Mesendoderm (in vitro differentiated cells): ENCODE data around the gene ADGRL3.

ENCODE experiments used
- DNase-seq: peaks from one replicate; pipeline ENCODE4 v3.0.0; 2013
- H2AK5ac ChIP-seq: 2 replicates; pipeline ENCODE4 v1.6.1; 2013; ENCODE audit warnings: low read length, inconsistent platforms
- H2BK120ac ChIP-seq: 2 replicates; pipeline ENCODE4 v1.6.1; 2013; ENCODE audit warnings: low read depth, mild to moderate bottlenecking, low read length, moderate library complexity, mixed read lengths
- H2BK15ac ChIP-seq: replicated peaks from 2 replicates; pipeline ENCODE4 v1.6.1; 2013; ENCODE audit warnings: low read depth, mild to moderate bottlenecking, moderate library complexity
- H2BK5ac ChIP-seq: 2 replicates; pipeline ENCODE4 v1.6.1; 2013; ENCODE audit warnings: low read length, inconsistent platforms
- H3K18ac ChIP-seq: 2 replicates; pipeline ENCODE4 v1.6.1; 2013; ENCODE audit warnings: mild to moderate bottlenecking, low read length, mixed read lengths
- H3K23ac ChIP-seq: one replicate; pipeline ENCODE4 v1.6.1; 2013; ENCODE audit warnings: low read length
- H3K27ac ChIP-seq: 2 replicates; pipeline ENCODE4 v1.5.1; 2013; ENCODE audit warnings: low read depth, mild to moderate bottlenecking, inconsistent platforms, low read length, moderate library complexity
- H3K27me3 ChIP-seq: 2 replicates; pipeline ENCODE4 v1.6.1; 2013; ENCODE audit warnings: low read length, control low read depth, mild to moderate bottlenecking, inconsistent platforms; ENCODE audit not compliant: insufficient read depth, poor library complexity
- H3K36me3 ChIP-seq: 2 replicates; pipeline ENCODE4 v1.6.1; 2013; ENCODE audit warnings: low read length, inconsistent platforms; ENCODE audit not compliant: control insufficient read depth, insufficient read depth
- H3K4ac ChIP-seq: one replicate; pipeline ENCODE4 v1.6.1; 2013; ENCODE audit warnings: low read depth, mild to moderate bottlenecking, low read length, moderate library complexity
- H3K4me1 ChIP-seq: 2 replicates; pipeline ENCODE4 v1.6.1; 2013; ENCODE audit warnings: low read depth, low read length, inconsistent platforms; ENCODE audit not compliant: control insufficient read depth
- H3K4me2 ChIP-seq: 2 replicates; pipeline ENCODE4 v1.6.1; 2013; ENCODE audit warnings: low read length
- H3K4me3 ChIP-seq: 2 replicates; pipeline ENCODE4 v1.5.1; 2013; ENCODE audit warnings: mild to moderate bottlenecking, low read length
- H3K56ac ChIP-seq: one replicate; pipeline ENCODE4 v1.6.1; 2013; ENCODE audit warnings: low read length
- H3K79me1 ChIP-seq: 2 replicates; pipeline ENCODE4 v1.6.1; 2013; ENCODE audit warnings: low read length, inconsistent platforms
- H3K79me2 ChIP-seq: 2 replicates; pipeline ENCODE4 v1.6.1; 2013; ENCODE audit warnings: mild to moderate bottlenecking, low read length; ENCODE audit not compliant: control insufficient read depth, insufficient read depth
- H3K9ac ChIP-seq: 2 replicates; pipeline ENCODE4 v1.6.1; 2013; ENCODE audit warnings: low read length, inconsistent platforms
- H4K5ac ChIP-seq: one replicate; pipeline ENCODE4 v1.6.1; 2013; ENCODE audit warnings: low read length
- H4K8ac ChIP-seq: one replicate; pipeline ENCODE4 v1.6.1; 2013; ENCODE audit warnings: low read depth, mild to moderate bottlenecking, control low read depth, low read length, moderate library complexity
- WGBS: extraction: QIAGEN DNeasy Blood & Tissue Kit; methylation state at CpG from one replicate; pipeline ENCODE4 v1.1.7; 2013; ENCODE audit warnings: low lambda C conversion rate, missing lambda C conversion rate; ENCODE audit not compliant: insufficient coverage; ENCODE audit errors: extremely low coverage; 5-methylcytosine and 5-hydroxymethylcytosine counted together

ADGRL3 gene

DNA sequence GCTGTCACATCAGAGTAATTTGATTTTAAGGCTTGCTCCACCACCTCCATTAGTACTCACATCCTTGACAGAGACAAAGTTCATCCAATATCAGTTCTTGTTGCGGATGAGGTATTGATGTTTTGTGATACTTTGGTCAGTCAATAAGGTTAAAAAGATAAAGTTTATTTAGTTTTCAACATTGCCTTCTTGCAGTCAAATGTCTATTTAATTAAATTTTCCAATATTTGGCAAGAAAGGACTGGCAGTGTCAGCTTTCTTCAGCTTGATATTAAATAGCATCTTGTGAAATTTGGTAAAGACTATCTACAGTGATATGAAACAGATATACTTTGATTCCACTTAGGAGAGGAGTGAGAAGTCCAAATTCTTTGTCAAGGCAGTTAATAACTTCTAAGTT is 493.4 kb downstream of the ADGRL3 start:
- Histone ChIP-seq H3K18ac (no peak overlapping the region), H2BK15ac (no peak overlapping the region), H3K4me3 (no peak overlapping the region), H3K79me1 (no peaks in the 10 kb centered on the region), H3K27me3 (no peaks in the 10 kb centered on the region), H3K79me2 (no peaks in the 10 kb centered on the region), H3K56ac (no peak overlapping the region), H2BK120ac (no peak overlapping the region), H3K27ac (no peak overlapping the region), H4K8ac (no peak overlapping the region), H3K23ac (no peak overlapping the region), H4K5ac (no peak overlapping the region), H2BK5ac (no peak overlapping the region), H2AK5ac (no peak overlapping the region), H3K4me2 (no peak overlapping the region), H3K9ac (no peak overlapping the region), H3K4ac (no peak overlapping the region), H3K36me3 (no peaks in the 10 kb centered on the region), H3K4me1 (no peaks in the 10 kb centered on the region)
- WGBS = no CpG with 5 or more reads among the region's 1 CpG
- no peak for DNase-seq

DNA sequence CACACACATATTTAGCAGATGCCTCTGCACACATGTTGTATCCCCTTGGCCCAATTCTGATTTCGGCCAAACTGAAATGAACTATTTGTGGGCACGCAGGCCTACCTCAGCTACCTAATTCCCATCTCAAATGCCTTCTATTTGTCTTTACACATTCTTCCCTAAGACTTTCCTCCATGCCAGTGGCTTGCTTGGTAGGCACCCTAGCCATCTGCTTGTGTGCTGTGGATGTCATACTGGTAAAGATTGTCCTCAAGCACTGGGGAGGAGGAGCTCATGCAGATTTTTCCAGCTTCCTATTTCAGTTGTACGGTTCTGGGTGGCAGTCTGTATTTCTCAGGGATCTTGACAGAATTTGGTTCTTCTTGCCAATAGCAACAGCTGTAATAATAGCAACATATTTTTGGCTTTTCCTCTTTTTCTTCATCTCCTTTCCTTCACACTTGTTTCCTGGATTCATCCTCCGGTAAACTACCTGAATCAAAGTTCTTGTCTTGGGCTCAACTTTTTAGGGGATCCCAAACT is 514.3 kb downstream of the ADGRL3 start:
- Histone ChIP-seq H3K56ac (no peak overlapping the region), H3K4ac (no peak overlapping the region)
- WGBS = no CpG with 5 or more reads among the region's 4 CpGs

DNA sequence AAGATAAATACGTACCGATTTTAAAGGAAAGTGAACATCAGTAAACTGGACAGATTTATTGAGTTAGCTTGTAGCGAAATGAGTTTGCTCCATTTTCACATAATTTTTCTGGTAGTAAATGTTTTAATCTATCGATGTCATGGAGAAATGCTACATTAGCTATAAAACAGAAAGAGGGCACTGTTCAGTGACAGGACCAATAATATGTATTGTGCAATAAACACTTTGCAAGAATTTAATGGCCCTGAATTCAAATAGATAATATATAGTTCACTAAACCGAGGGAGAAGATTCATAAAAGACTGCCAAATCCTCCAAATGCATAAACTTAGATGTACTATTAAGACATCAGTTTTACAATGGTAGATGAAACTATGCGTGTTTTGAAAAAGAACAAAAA is 516.3 kb downstream of the ADGRL3 start:
- Histone ChIP-seq H3K18ac (no peak overlapping the region), H3K27ac (no peak overlapping the region), H3K56ac (no peak overlapping the region), H3K23ac (no peak overlapping the region), H3K4me3 (no peak overlapping the region), H2BK5ac (no peak overlapping the region), H4K8ac (no peak overlapping the region), H3K79me2 (no peaks in the 10 kb centered on the region), H2AK5ac (no peak overlapping the region), H3K9ac (no peak overlapping the region), H2BK15ac (no peak overlapping the region), H4K5ac (no peak overlapping the region), H3K27me3 (no peaks in the 10 kb centered on the region), H3K4me1 (no peaks in the 10 kb centered on the region), H3K79me1 (no peaks in the 10 kb centered on the region), H3K4me2 (no peak overlapping the region), H2BK120ac (no peak overlapping the region), H3K36me3 (no peaks in the 10 kb centered on the region), H3K4ac (no peak overlapping the region)
- WGBS = no CpG with 5 or more reads among the region's 6 CpGs
- DNase-seq = no peak

More for the DNA sequence above, 514.3 kb downstream of the ADGRL3 start:
- no peaks in the 10 kb centered on the region for H3K27me3 ChIP-seq
- no peaks in the 10 kb centered on the region for H3K4me1 ChIP-seq
- no peak overlapping the region for H4K8ac ChIP-seq
- H3K27ac ChIP-seq = no peak overlapping the region
- H3K4me2 ChIP-seq = no peak overlapping the region
- H3K18ac ChIP-seq = no peak overlapping the region
- H2BK120ac ChIP-seq = no peak overlapping the region
- no peak overlapping the region for H2BK15ac ChIP-seq
- no peak for DNase-seq
- H4K5ac ChIP-seq = no peak overlapping the region
- no peaks in the 10 kb centered on the region for H3K36me3 ChIP-seq
- no peak overlapping the region for H3K9ac ChIP-seq
- H2AK5ac ChIP-seq = no peak overlapping the region
- H3K79me1 ChIP-seq = no peaks in the 10 kb centered on the region
- H2BK5ac ChIP-seq = no peak overlapping the region
- H3K4me3 ChIP-seq = no peak overlapping the region
- H3K79me2 ChIP-seq = no peaks in the 10 kb centered on the region
- no peak overlapping the region for H3K23ac ChIP-seq

DNA sequence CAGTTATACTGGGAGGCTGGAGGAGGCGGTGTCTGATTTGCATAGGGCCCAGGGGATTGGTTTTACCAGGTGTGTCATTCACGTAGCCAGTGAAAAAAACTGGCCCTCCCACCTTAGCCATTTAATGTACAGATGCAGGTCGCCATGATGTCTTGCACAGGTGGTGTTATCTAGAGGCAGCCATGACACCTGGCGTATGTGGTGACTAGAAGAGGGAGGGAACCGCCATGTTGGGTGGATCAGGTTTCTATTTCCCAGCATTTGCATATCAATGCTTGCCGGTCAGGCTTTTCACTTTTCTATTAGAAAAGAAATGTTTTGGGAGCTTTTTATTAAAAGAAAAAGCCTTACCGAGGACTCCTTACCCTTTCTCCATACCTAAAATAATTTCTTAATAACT is 523.4 kb downstream of the ADGRL3 start:
- no peak overlapping the region for H2BK120ac ChIP-seq
- WGBS = no CpG with 5 or more reads among the region's 7 CpGs
- H3K9ac ChIP-seq = no peak overlapping the region

DNA sequence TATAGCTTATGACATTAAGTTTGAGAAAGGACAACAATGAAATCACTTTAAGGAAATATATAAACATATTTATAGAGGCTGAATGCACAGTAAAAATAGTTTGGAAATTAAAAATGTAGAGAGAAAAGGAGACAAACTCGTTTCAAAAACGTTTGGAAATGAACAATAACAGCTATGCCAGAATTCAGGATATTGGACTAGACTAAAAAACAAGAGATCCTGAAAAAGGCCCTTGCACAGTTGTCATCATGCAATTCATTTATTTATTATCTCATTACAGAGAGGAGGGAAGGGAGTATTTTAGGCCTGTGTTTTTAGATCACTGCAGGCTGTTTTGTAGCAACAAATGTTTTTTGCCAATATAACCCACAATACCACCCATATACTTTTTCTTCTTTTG is 527.2 kb downstream of the ADGRL3 start:
- Histone ChIP-seq H3K4me3 (no peak overlapping the region), H3K4ac (no peak overlapping the region), H3K56ac (no peak overlapping the region), H3K27ac (no peak overlapping the region), H2BK5ac (no peak overlapping the region), H3K4me1 (no peaks in the 10 kb centered on the region), H2AK5ac (no peak overlapping the region), H3K9ac (no peak overlapping the region), H3K23ac (no peak overlapping the region), H3K4me2 (no peak overlapping the region), H3K79me2 (no peaks in the 10 kb centered on the region), H4K8ac (no peak overlapping the region), H3K27me3 (no peaks in the 10 kb centered on the region), H3K18ac (no peak overlapping the region), H3K36me3 (no peaks in the 10 kb centered on the region), H4K5ac (no peak overlapping the region), H2BK15ac (no peak overlapping the region), H3K79me1 (no peaks in the 10 kb centered on the region), H2BK120ac (no peak overlapping the region)
- no CpG with 5 or more reads among the region's 2 CpGs for WGBS
- DNase-seq = no peak

More for the DNA sequence above, 523.4 kb downstream of the ADGRL3 start:
- Histone ChIP-seq H2AK5ac (no peak overlapping the region), H3K4me3 (no peak overlapping the region), H4K5ac (no peak overlapping the region), H3K79me1 (no peaks in the 10 kb centered on the region), H3K4me2 (no peak overlapping the region), H3K27me3 (no peaks in the 10 kb centered on the region), H3K36me3 (no peaks in the 10 kb centered on the region), H3K56ac (no peak overlapping the region), H3K4ac (no peak overlapping the region), H2BK15ac (no peak overlapping the region), H4K8ac (no peak overlapping the region), H3K4me1 (no peaks in the 10 kb centered on the region), H3K79me2 (no peaks in the 10 kb centered on the region), H2BK5ac (no peak overlapping the region), H3K23ac (no peak overlapping the region), H3K18ac (no peak overlapping the region), H3K27ac (no peak overlapping the region)
- DNase-seq = no peak

DNA sequence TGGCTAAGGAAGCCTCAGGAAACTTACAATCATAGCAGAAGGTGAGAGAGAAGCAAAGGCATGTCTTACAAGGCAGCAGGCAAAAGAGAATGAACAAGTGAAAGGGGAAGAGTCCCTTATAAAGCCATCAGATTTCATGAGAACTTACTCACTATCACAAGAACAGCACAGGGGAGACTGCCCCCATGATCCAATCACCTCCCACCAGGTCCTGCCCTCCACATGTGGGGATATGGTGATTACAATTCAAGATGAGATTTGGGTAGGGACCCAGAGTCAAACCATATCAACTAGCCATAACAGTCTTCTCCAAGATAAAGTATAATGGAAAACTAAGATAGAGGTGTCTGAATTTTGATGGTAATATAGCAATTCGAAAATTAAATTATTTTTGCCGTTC is 534.3 kb downstream of the ADGRL3 start:
- H3K4me3 ChIP-seq = no peak overlapping the region
- no peaks in the 10 kb centered on the region for H3K79me2 ChIP-seq
- no peak overlapping the region for H2BK15ac ChIP-seq
- H3K27me3 ChIP-seq = no peaks in the 10 kb centered on the region
- no peaks in the 10 kb centered on the region for H3K4me1 ChIP-seq
- H3K9ac ChIP-seq = no peak overlapping the region
- no peak overlapping the region for H2AK5ac ChIP-seq
- H2BK5ac ChIP-seq = no peak overlapping the region
- no peaks in the 10 kb centered on the region for H3K79me1 ChIP-seq
- no peak overlapping the region for H2BK120ac ChIP-seq
- no peak for DNase-seq
- no peak overlapping the region for H4K8ac ChIP-seq
- H3K4me2 ChIP-seq = no peak overlapping the region
- H4K5ac ChIP-seq = no peak overlapping the region
- H3K4ac ChIP-seq = no peak overlapping the region
- H3K27ac ChIP-seq = no peak overlapping the region
- WGBS = no CpG with 5 or more reads among the region's 2 CpGs
- H3K23ac ChIP-seq = no peak overlapping the region
- H3K56ac ChIP-seq = no peak overlapping the region
- H3K18ac ChIP-seq = no peak overlapping the region
- no peaks in the 10 kb centered on the region for H3K36me3 ChIP-seq
